HG03196 (cell line): ENCODE data around the gene COL1A2.

ENCODE experiments used
- ATAC-seq: cut with Tn5 transposase; IDR thresholded peaks from one replicate; pipeline ENCODE4 v1.9.1; 2021; ENCODE audit not compliant: unreplicated experiment

COL1A2 gene

GRCh38 chr7:94476251-94476840 lies 81.7 kb downstream of the COL1A2 start:
- ATAC-seq = no peak

GRCh38 chr7:94477878-94478277 lies 83.2 kb downstream of the COL1A2 start:
- ATAC-seq = no peak

- ATAC-seq = no peak
Measured at GRCh38 chr7:94478648-94479214, 84.0 kb downstream of the COL1A2 start.
